ENCODE data around the gene OLIG1. TPM values are rescaled to one million over a fixed set of nuclear protein-coding genes. Genes with fewer than 3 reads are reported as not detected.

OLIG1 gene
- total RNA-seq, 1 donor from 2014 or later: not detected

DNA sequence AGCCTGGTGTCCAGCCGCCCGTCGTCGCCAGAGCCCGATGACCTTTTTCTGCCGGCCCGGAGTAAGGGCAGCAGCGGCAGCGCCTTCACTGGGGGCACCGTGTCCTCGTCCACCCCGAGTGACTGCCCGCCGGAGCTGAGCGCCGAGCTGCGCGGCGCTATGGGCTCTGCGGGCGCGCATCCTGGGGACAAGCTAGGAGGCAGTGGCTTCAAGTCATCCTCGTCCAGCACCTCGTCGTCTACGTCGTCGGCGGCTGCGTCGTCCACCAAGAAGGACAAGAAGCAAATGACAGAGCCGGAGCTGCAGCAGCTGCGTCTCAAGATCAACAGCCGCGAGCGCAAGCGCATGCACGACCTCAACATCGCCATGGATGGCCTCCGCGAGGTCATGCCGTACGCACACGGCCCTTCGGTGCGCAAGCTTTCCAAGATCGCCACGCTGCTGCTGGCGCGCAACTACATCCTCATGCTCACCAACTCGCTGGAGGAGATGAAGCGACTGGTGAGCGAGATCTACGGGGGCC, 43.0 kb upstream of the OLIG1 start:
- H3K27me3 Mint-ChIP-seq (ENCODE audit: insufficient read depth): peaks cover 70% of the 10 kb centered on the region
- no peaks in the 10 kb centered on the region for H3K9me3 Mint-ChIP-seq
- H3K36me3 Mint-ChIP-seq (ENCODE audit: low read depth): peaks cover 1% of the 10 kb centered on the region
- intact Hi-C loops (cut with micrococcal nuclease): loop anchor here (10.0 kb wide), 1 partner anchor 192 kb away; no protein-coding TSS in a partner anchor
- H3K4me1 Mint-ChIP-seq (ENCODE audit: low read depth): peaks cover 11% of the 10 kb centered on the region
- H3K4me3 Mint-ChIP-seq: no peak overlapping the region
- H3K27ac Mint-ChIP-seq: peak overlapping the region; percentile 52
- no peak for DNase-seq (ENCODE audit: low spot score)

GRCh38 chr21:33027401-33028286, 42.3 kb upstream of the OLIG1 start:
- Mint-ChIP-seq H3K27ac (no peak overlapping the region), H3K4me1 (ENCODE audit: low read depth) (peaks cover 11% of the 10 kb centered on the region), H3K9me3 (no peaks in the 10 kb centered on the region), H3K27me3 (ENCODE audit: insufficient read depth) (peaks cover 70% of the 10 kb centered on the region), H3K4me3 (no peak overlapping the region), H3K36me3 (ENCODE audit: low read depth) (peaks cover 1% of the 10 kb centered on the region)
- intact Hi-C loops (cut with micrococcal nuclease): loop anchor here (2.0 to 10.0 kb wide), 2 partner anchors 43 to 193 kb away; partner anchors contain the start of gene OLIG1
- no peak for DNase-seq (ENCODE audit: low spot score)

DNA sequence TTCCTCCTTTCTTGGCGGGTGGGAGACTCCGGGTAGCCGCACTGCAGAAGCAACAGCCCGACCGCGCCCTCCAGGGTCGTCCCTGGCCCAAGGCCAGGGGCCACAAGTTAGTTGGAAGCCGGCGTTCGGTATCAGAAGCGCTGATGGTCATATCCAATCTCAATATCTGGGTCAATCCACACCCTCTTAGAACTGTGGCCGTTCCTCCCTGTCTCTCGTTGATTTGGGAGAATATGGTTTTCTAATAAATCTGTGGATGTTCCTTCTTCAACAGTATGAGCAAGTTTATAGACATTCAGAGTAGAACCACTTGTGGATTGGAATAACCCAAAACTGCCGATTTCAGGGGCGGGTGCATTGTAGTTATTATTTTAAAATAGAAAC, 41.7 kb upstream of the OLIG1 start:
- H3K4me3 Mint-ChIP-seq: no peak overlapping the region
- H3K9me3 Mint-ChIP-seq: no peaks in the 10 kb centered on the region
- H3K27ac Mint-ChIP-seq: peak overlapping the region; percentile 75
- H3K27me3 Mint-ChIP-seq (ENCODE audit: insufficient read depth): peaks cover 69% of the 10 kb centered on the region
- peaks cover 11% of the 10 kb centered on the region for H3K4me1 Mint-ChIP-seq (ENCODE audit: low read depth)
- intact Hi-C loops (cut with micrococcal nuclease): loop anchor here (2.0 to 10.0 kb wide), 2 partner anchors 43 to 193 kb away; partner anchors contain the start of gene OLIG1
- peaks cover 1% of the 10 kb centered on the region for H3K36me3 Mint-ChIP-seq (ENCODE audit: low read depth)
- no peak for DNase-seq (ENCODE audit: low spot score)

DNA sequence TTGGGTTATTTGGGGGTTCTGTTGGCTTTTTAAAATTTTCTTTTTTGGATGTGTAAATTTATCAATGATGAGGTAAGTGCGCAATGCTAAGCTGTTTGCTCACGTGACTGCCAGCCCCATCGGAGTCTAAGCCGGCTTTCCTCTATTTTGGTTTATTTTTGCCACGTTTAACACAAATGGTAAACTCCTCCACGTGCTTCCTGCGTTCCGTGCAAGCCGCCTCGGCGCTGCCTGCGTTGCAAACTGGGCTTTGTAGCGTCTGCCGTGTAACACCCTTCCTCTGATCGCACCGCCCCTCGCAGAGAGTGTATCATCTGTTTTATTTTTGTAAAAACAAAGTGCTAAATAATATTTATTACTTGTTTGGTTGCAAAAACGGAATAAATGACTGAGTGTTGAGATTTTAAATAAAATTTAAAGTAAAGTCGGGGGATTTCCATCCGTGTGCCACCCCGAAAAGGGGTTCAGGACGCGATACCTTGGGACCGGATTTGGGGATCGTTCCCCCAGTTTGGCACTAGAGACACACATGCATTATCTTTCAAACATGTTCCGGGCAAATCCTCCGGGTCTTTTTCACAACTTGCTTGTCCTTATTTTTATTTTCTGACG, 41.1 kb upstream of the OLIG1 start:
- Mint-ChIP-seq H3K27ac (no peak overlapping the region), H3K4me3 (no peak overlapping the region), H3K27me3 (ENCODE audit: insufficient read depth) (peaks cover 64% of the 10 kb centered on the region), H3K4me1 (ENCODE audit: low read depth) (peaks cover 11% of the 10 kb centered on the region), H3K9me3 (no peaks in the 10 kb centered on the region), H3K36me3 (ENCODE audit: low read depth) (peaks cover 1% of the 10 kb centered on the region)
- DNase-seq (ENCODE audit: low spot score): no peak
- intact Hi-C loops (cut with micrococcal nuclease): loop anchor here (2.0 to 10.0 kb wide), 2 partner anchors 42 to 194 kb away; partner anchors contain the start of gene OLIG1

GRCh38 chr21:33029385-33029921, 40.5 kb upstream of the OLIG1 start:
- peaks cover 58% of the 10 kb centered on the region for H3K27me3 Mint-ChIP-seq (ENCODE audit: insufficient read depth)
- peak overlapping the region; percentile 58 for H3K27ac Mint-ChIP-seq
- no peak overlapping the region for H3K4me3 Mint-ChIP-seq
- intact Hi-C loops (cut with micrococcal nuclease): loop anchor here (2.0 to 10.0 kb wide), 2 partner anchors 41 to 195 kb away; partner anchors contain the start of gene OLIG1
- H3K9me3 Mint-ChIP-seq: no peaks in the 10 kb centered on the region
- H3K4me1 Mint-ChIP-seq (ENCODE audit: low read depth): peaks cover 6% of the 10 kb centered on the region
- DNase-seq (ENCODE audit: low spot score): no peak
- no peaks in the 10 kb centered on the region for H3K36me3 Mint-ChIP-seq (ENCODE audit: low read depth)

DNA sequence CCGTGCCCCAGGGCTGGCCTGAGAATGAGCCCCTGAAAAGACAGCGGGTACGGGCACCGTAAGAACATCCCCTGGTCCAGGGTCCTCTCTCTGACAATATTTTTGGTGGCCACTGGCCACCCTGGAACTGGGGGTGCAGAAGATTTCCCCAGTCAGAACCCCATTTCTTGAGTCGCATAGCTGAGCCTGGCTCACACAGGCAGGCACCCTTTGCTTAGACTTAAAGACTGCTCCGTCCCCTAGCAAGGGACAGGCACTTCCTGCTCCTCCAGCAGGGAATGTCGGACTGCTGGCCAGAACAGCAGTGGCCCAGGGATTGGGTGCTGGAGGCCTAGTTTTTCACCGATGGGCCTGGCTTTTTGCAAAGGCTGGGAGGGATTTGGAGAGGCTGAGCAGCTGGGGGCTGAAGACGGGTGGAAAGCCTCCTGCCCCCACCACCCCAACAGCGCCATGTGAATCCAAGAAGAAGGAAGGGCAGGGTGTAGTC, 39.9 kb upstream of the OLIG1 start:
- intact Hi-C loops (cut with micrococcal nuclease): loop anchor here (2.0 to 10.0 kb wide), 2 partner anchors 41 to 195 kb away; partner anchors contain the start of gene OLIG1
- H3K4me1 Mint-ChIP-seq (ENCODE audit: low read depth): peaks cover 5% of the 10 kb centered on the region
- H3K27me3 Mint-ChIP-seq (ENCODE audit: insufficient read depth): peaks cover 57% of the 10 kb centered on the region
- no peak for DNase-seq (ENCODE audit: low spot score)
- H3K27ac Mint-ChIP-seq: no peak overlapping the region
- H3K4me3 Mint-ChIP-seq: no peak overlapping the region
- H3K36me3 Mint-ChIP-seq (ENCODE audit: low read depth): no peaks in the 10 kb centered on the region
- no peaks in the 10 kb centered on the region for H3K9me3 Mint-ChIP-seq

DNA sequence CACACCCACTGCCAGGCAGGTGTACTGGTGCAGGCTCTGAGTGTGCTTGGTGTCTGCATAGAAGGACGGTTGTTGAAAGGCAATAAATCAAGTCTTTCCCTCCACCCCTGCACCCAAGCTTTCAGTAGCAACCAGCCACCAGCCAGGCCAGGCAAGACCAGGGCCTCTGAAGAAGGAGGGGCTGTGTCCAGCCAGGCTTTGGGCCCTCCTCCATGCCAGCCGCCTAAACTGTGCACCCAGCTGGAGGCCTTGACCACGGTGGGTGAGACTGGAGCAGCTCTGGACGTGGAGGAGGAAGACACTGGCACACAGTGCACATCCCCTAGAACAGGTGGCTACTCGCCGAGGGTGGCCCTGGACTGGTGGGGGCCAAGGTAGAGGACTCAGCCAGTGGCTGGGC, 39.3 kb upstream of the OLIG1 start:
- H3K9me3 Mint-ChIP-seq: no peaks in the 10 kb centered on the region
- H3K36me3 Mint-ChIP-seq (ENCODE audit: low read depth): no peaks in the 10 kb centered on the region
- no peak overlapping the region for H3K4me3 Mint-ChIP-seq
- no peak for DNase-seq (ENCODE audit: low spot score)
- no peak overlapping the region for H3K27ac Mint-ChIP-seq
- H3K4me1 Mint-ChIP-seq (ENCODE audit: low read depth): peaks cover 5% of the 10 kb centered on the region
- intact Hi-C loops (cut with micrococcal nuclease): no loop called here
- H3K27me3 Mint-ChIP-seq (ENCODE audit: insufficient read depth): peaks cover 53% of the 10 kb centered on the region

GRCh38 chr21:33031152-33031911, 38.6 kb upstream of the OLIG1 start:
- DNase-seq (ENCODE audit: low spot score): no peak
- Mint-ChIP-seq H3K27me3 (ENCODE audit: insufficient read depth) (peaks cover 46% of the 10 kb centered on the region), H3K9me3 (no peaks in the 10 kb centered on the region), H3K4me1 (ENCODE audit: low read depth) (peaks cover 3% of the 10 kb centered on the region), H3K36me3 (ENCODE audit: low read depth) (no peaks in the 10 kb centered on the region), H3K27ac (no peak overlapping the region), H3K4me3 (no peak overlapping the region)
- intact Hi-C loops (cut with micrococcal nuclease): no loop called here

GRCh38 chr21:33032434-33033047, 37.4 kb upstream of the OLIG1 start:
- Mint-ChIP-seq H3K27me3 (ENCODE audit: insufficient read depth) (peaks cover 42% of the 10 kb centered on the region), H3K9me3 (no peaks in the 10 kb centered on the region), H3K4me1 (ENCODE audit: low read depth) (peaks cover 8% of the 10 kb centered on the region), H3K36me3 (ENCODE audit: low read depth) (no peaks in the 10 kb centered on the region), H3K27ac (no peak overlapping the region), H3K4me3 (no peak overlapping the region)
- no peak for DNase-seq (ENCODE audit: low spot score)
- intact Hi-C loops (cut with micrococcal nuclease): no loop called here

DNA sequence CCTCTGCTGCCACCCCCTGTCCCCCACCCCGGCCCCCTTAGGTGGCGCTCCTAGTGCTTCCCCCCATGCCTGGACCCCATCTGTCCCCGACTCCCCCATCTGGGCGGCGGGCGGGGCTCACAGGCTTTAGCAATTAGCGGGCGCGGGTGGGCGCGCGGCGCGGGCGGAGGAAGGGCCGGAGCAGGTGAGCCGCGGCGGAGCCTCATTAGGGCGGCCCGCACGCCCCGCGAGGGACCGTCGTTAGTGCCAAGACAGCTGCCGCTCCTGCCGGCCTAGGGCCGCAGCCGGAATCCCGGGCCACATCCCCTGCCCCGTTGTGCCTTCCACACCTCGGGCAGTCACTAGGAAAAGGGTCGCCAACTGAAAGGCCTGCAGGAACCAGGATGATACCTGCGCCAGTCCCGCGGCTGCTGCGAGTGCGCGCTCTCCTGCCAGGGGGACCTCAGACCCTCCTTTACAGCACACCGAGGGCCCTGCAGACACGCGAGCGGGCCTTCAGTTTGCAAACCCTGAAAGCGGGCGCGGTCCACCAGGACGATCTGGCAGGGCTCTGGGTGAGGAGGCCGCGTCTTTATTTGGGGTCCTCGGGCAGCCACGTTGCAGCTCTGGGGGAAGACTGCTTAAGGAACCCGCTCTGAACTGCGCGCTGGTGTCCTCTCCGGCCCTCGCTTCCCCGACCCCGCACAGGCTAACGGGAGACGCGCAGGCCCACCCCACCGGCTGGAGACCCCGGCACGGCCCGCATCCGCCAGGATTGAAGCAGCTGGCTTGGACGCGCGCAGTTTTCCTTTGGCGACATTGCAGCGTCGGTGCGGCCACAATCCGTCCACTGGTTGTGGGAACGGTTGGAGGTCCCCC, 36.6 kb upstream of the OLIG1 start:
- Mint-ChIP-seq H3K9me3 (no peaks in the 10 kb centered on the region), H3K27me3 (ENCODE audit: insufficient read depth) (peaks cover 41% of the 10 kb centered on the region), H3K27ac (no peak overlapping the region), H3K4me3 (no peak overlapping the region), H3K36me3 (ENCODE audit: low read depth) (no peaks in the 10 kb centered on the region), H3K4me1 (ENCODE audit: low read depth) (peaks cover 8% of the 10 kb centered on the region)
- intact Hi-C loops (cut with micrococcal nuclease): no loop called here
- no peak for DNase-seq (ENCODE audit: low spot score)

DNA sequence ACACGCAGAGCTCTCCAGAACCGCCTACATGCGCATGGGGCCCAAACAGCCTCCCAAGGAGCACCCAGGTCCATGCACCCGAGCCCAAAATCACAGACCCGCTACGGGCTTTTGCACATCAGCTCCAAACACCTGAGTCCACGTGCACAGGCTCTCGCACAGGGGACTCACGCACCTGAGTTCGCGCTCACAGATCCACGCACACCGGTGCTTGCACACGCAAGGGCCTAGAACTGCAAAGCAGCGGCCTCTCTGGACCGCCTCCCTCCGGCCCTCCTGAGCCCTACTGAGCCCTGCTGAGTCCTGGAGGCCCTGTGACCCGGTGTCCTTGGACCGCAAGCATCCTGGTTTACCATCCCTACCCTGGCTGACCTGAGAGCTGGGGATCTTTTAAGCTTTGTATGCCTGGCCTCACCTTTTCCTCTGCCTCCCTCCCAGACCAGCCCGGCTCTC, 36.0 kb upstream of the OLIG1 start:
- intact Hi-C loops (cut with micrococcal nuclease): no loop called here
- peaks cover 8% of the 10 kb centered on the region for H3K4me1 Mint-ChIP-seq (ENCODE audit: low read depth)

More for the DNA sequence above, 36.0 kb upstream of the OLIG1 start:
- DNase-seq (ENCODE audit: low spot score): no peak
- no peaks in the 10 kb centered on the region for H3K9me3 Mint-ChIP-seq
- H3K36me3 Mint-ChIP-seq (ENCODE audit: low read depth): no peaks in the 10 kb centered on the region
- H3K27me3 Mint-ChIP-seq (ENCODE audit: insufficient read depth): peaks cover 37% of the 10 kb centered on the region
- H3K27ac Mint-ChIP-seq: no peak overlapping the region
- no peak overlapping the region for H3K4me3 Mint-ChIP-seq
